Prostate gland (tissue), 2 donors: Measurements from ENCODE around the gene GFPT2.

Source experiments
- CTCF ChIP-seq, 4 experiments: fragments of 200-600 bp in 2 of 4; fragments of 450-650 bp in 2 of 4; sonication (generic) in 2 of 4; IDR thresholded peaks; 1 replicate in 3 of 4; 2 replicates in 1 of 4; pipeline ENCODE4 v1.5.1; 2016 to 2019; ENCODE audit warnings: antibody characterized with exemption in 4 of 4, mild to moderate bottlenecking in 2 of 4, moderate library complexity in 2 of 4
- POLR2A ChIP-seq: fragments of 450-650 bp; IDR thresholded peaks from one replicate; pipeline ENCODE4 v1.6.1; 2016; ENCODE audit warnings: antibody characterized with exemption, mild to moderate bottlenecking
- POLR2AphosphoS5 ChIP-seq: sonication (generic); formaldehyde crosslinking; IDR thresholded peaks from one replicate; pipeline ENCODE4 v1.6.1; 2017; ENCODE audit warnings: antibody characterized with exemption

GRCh38 chr5:180346358-180346757 lies 6.8 kb downstream of the GFPT2 start:
- TF ChIP-seq CTCF (IDR thresholded peaks at IDR 0.05) (no peak), POLR2A (no peak), POLR2AphosphoS5 (no peak)
